Posterior vena cava (tissue), 2 donors: Measurements from ENCODE around the gene AKT1S1. TPM values are rescaled to one million over a fixed set of nuclear protein-coding genes. Genes with fewer than 3 reads are reported as not detected.
"Not testable (repeated sequence)": the region's sequence is repeated elsewhere in the genome, so short reads cannot be mapped to it uniquely, and the experiment has no call there.

ENCODE experiments used
- DNase-seq: peaks from one replicate; pipeline ENCODE4 v3.0.0-alpha.2; 2020; ENCODE audit warnings: low spot score
- intact Hi-C, 2 donors: fragments of 100-400 bp; cut with DNase I; formaldehyde crosslinking; loops; one replicate each; pipeline versions ENCODE4 v1.14.1 to v1.14.2; 2022 to 2023
- long read RNA-seq, 2 donors: library from polyadenylated mRNA; unstranded; transcript quantifications; one replicate each; pipeline ENCODE4 v2.0.0, GENCODE V29; 2020 to 2021
- total RNA-seq, 2 donors: library from RNA; stranded (reverse); fragmentation: NEBNext Ultra II Directional; extraction: Animal tissue kit (Norgen Biotek cat#: 25700); gene quantifications; one replicate each; pipeline ENCODE4 v1.2.1, GENCODE V29; 2021
- donor health status: DM: yes; HTN: yes; CAD: no.
- donor health status: DM: yes; HTN: yes; CAD: no.

Gene AKT1S1
- 10 to 100 TPM; 26.5 to 28.9 TPM for total RNA-seq
- long read RNA-seq, donor 1, partial matches to known transcripts: 0 of 1 reads
- long read RNA-seq, donor 1, other reads (novel, unspliced or antisense): 1 of 1 reads
- long read RNA-seq, donor 2, partial matches to known transcripts: 0 of 1 reads
- long read RNA-seq, donor 2, other reads (novel, unspliced or antisense): 0 of 1 reads

DNA sequence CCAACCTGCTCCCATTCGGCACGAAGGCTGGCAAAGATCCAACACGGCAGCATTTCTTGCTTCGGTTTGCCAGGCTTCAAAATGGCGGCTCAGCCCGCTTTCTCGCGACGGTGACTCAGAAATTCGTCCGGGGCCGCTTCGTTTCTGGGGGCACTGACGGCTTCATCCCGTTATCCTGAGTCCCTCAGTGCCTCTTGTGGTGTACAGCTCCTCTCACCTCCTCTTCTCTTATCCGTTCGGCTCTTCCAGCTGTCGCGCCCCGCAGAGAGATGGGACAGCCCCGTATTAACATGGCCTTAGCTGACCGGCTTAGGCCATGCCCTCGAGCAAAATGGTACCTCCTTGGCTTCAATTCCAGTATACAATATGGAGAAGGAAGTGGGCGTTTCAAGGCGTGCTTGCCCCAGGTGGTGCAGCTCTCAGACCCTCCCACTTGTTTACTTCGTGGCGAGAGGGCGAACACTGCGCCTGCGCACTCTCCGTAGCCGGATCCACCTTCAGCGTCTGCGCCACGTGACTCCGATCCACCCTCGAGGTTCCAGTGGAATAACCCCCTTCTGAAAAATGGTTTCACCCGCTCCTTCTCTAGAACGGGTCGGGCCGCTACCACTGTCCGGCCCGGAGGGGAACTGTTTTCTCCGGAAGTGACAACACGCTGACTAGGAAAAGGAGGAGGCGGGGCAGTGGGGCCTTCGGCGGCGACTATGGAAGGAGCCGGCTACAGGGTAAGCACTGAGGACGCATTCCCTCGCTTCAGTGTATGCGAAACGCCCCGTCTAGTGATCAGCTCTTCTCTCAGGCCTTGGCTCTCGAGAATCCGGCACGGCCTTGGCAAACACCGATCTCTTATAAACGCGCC lies at the start of gene AKT1S1, which contains the start of gene TBC1D17:
Gene AKT1S1, minus strand, starts transcription at position 336 of the 859 bp plus-strand sequence. CDS start 4,060 bp downstream, outside the sequence.
Gene TBC1D17, plus strand, starts transcription at position 683 of the 859 bp plus-strand sequence. Its CDS starts 22 bp downstream, at position 705.
- intact Hi-C loops: no loop called here

DNA sequence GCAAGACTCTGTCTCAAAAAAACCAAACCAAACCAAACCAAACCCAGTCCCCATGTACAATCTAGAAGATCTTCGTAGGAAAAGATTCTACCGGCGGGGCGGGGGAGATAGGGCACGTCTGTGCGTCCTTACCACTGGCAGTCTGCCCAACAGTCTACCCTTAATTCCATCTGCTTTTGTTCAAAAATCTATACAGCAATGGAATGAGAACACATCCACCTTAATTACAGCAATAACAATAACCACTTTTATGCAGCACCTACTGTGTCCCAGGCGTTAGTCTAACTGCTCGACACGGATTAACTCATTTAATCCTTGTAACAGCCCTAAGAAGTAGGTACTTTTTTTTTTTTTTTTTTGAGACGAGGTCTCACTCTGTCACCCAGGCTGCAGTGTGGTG lies 49.4 kb upstream of the AKT1S1 start:
- intact Hi-C loops: no loop called here
- DNase-seq: no peak

More for the DNA sequence above, at the start of gene AKT1S1, which contains the start of gene TBC1D17:
- peak; percentile 100 for DNase-seq

DNA sequence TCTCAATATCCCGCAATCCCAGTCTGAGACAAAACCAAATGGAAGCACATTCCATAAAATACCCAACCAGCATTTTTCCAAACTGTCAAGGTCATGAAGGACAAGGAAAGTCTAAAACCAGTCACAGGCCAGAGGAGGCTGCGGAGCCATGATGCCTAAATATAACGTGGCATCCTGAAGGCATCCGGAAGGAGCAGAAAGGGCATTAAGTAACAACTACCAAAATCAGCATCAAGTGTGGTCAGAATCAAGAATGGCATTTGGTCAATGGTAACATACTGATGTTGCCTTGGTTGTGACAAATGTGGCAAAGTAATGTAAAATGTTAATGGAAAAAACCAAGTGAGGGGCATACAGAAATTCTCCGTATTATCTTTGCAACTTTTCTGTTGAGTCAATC lies 48.3 kb upstream of the AKT1S1 start:
- intact Hi-C loops: no loop called here
- no peak for DNase-seq

DNA sequence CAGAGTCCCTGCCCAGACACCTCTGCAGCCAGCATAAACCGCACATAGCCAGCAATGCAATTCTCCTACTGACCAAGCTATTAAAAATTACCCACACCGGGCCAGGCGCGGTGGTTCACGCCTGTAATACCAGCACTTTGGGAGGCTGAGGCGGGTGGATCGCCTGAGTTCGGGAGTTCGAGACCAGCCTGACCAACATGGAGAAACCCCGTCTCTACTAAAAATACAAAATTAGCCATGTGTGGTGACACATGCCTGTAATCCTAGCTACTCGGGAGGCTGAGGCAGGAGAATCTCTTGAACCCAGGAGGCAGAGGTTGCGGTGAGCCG lies 47.7 kb upstream of the AKT1S1 start:
- DNase-seq, intact Hi-C loops: not testable (repeated sequence)

DNA sequence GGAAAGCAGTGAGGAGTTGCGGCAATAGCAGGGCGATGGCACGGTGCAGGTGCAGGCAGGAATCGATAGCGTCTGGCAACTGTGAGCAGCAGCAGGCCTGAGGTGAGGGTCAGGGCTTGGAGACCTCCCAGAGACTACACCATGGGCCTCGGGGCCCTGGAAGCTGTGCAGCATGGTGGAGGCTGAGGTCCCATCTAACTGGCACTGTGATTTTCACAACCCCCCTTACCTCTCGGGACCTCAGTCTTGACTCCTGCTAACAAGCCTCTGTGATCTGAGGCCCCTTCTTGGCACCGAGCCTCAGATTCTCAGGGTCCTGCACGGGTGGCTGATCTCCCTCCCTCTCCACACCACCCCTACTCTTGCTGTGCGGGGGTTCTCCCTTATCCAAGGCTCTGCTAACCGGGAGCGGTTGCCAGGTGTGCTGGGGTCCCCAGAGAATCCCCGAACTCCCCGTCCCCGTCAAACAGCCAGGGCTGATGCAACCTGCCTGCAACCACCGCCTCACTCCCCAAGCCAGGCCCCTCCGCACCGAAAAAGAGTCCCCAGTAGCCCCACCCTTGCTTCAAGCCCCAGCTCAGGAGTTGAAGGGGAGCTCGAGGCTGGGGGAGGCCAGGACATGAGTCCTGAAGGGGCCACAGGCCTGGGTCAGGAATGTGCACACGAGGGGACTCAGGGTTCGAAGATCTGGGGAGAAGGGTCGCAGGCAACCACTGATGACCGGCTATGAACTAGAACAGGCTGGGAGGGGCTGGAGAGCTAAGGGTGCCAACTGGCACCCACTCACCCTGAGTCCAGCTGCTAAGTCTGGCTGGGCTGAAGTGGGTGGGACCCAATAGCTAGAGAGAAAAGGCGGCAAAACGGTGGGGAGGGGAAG lies 47.1 kb upstream of the AKT1S1 start:
- DNase-seq: no peak
- intact Hi-C loops: no loop called here

DNA sequence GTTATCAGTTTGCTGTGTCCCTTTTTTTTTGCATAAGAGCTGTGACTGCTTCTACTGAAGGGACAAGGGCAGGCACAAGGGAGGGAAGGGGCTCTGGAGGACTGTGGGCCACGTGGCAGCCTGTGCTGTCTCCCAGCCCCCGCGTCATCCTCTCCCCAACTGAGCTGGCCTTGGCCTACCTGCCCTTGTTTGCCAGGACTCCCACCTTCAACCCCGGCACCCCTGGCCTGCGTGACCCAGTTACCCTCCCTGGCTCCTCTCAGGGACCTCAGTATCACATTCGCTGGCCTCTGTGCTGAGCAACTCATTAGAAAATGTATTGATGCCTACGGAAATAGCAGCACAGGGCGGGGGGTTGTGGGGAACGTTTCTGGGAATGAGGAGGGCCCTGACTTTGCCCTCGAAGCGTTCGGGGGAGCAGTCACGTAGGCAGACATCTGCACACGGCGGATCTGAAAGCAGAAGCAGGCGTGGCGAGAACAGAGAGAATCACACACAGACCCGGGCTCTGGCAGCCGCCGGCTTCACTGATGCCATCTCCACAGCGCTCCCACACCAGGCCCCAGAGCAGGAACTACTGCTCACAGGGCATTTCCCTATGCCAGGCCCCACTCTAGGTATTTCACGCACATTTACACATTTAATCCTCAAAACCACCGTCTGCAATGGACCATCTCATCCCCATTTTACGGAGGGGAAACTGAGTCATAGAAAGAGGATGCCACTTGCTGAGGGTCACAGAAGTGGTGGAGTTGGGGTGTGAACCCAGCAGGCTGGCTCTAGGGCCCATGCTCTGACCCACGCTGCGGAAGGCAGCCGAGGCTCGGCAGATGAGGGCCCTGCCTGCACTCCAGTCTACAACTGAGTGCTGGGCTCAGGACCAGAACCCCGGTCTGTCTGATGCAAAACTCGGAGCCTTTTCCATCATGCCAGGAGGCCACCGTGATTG lies 46.2 kb upstream of the AKT1S1 start:
- peak; percentile 88 for DNase-seq
- intact Hi-C loops: no loop called here

DNA sequence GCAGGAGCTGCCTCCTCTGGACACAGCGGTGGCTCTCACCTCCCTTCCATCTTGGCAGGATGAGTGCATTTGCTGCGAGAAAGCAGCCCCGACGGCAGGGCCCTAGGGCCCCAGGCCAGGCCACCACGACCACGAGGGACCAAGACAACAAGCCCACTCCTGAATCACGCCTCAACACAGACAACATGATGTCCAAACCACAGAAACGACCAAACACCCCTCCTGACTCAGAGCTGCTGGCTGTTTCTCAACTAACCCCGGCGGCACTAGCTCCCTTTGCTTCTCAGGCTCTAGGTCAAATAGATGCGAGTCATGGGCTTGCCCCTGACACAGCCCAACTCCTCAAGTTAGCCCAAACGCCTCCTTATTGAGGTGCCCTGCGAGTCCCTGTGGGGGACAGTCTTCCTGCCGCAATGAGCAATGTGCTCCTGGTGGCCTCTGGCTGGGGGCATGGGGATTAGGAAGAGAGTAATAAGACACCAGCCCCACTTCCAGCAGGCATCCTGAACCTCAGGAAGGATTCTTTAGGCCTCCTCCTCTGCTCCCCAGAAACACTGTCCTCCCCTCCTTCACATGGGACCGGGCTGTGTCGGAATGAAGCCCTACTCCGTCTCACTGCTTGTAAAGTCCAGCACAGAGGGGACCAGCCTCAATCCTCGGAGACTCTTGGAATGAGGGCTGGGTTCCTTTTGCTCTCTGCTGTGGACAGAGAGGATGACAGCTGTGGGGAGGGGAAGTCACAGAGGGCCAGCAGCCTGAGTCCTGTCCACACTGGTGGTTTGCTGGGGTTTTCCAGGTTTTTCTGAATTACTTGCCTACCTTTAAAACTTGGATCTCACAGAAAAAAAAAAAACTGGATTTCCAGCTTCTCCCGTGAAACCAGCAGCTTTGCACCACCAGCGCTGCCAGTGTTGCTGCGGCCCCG lies 45.0 kb upstream of the AKT1S1 start:
- intact Hi-C loops: no loop called here
- no peak for DNase-seq

DNA sequence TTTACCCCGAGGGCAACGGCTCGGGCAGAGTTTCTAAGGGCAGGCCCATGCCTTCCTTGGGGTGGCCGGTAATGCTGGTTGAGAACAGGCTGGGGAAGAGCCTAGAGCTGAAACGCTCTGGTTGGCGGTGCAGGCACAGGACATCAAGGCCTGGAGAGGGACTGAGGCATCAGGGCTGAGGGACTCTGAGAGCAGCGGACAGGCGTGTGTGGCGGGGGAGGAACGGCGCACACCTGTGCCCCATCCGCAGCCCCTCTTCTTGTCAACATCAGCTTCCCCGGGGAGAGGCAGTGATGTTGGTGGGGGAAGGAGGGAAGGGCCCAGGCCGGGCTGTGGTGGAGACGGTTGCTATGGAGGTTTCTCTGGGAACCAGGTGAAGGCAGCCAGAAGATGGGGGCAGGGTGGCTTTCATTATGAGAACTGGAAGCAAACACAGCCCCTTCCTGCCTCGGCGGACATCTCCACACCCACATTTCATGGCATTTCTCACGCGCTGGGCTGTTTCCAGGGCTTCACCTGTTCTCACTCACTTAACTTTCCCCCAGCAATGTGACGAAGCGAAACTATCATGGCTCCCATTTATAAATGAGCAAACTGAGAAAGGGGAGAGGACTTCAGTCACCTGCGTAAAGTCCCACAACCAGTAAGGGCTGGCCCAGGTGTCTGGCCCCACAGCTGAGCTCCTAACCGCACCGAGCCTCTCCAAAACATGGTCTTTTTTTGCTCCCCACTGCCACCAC lies 43.6 kb upstream of the AKT1S1 start:
- DNase-seq: no peak

DNA sequence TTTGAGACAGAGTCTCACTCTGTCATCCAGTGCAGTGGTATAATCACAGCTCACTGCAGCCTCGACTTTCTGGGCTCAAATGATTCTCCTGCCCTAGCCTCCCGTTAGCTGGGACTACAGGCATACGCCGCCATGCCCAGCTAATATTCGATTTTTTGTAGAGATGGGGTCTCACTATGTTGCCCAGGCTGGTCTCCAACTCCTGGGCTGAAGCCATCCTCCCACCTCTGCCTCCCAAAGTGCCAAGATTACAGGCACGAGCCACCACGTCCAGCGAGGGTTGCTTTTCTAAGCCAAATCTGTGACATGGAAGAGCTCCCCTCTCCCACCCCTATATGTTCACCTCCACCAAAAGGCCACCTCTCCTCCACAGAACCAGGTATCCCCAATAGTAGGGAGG lies 40.9 kb upstream of the AKT1S1 start:
- intact Hi-C loops: no loop called here
- DNase-seq: no peak

More for the DNA sequence above, 43.6 kb upstream of the AKT1S1 start:
- intact Hi-C loops: no loop called here

DNA sequence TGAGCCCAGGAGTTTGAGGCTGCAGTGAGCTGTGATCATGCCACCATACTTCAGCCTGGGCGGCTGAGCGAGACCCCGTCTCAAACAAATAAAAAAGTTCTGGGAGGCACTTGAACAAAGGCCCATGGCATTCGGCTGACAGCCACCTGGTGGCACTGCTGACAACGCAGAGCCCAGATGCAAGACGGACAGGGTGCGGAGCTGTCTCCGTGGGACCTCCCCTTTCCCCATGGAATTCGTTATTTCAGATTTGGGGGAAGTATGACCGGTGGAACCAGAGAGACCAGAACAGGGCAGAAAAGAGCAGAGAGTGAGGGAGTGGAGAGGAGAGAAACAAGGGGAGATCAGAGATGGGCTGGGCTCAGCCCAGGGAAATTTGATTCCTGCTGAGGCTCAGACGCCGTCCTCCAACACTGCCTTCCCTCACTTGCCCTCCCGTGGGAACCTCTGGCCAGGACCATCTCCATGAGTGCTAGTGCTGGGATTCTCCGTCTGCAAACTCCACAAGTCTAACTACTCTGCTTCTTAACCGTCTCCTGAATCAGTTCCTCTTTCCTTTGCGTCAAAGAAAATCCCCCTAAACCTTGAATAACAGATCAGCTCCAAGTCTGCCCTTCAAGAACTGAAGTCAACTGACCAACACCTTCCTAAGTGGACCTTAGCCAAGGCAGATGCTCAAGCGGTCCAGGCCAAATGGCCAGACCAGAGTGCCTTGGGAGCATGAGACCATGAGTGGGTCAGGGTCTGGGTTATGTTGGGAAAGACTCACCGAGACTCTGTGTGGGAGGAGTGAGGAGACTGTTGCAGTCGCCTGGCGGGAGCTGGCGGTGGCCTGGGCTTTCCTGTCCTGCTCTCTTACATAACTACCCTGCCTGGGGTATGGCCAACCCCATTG lies 39.9 kb upstream of the AKT1S1 start:
- intact Hi-C loops: no loop called here
- DNase-seq: no peak

DNA sequence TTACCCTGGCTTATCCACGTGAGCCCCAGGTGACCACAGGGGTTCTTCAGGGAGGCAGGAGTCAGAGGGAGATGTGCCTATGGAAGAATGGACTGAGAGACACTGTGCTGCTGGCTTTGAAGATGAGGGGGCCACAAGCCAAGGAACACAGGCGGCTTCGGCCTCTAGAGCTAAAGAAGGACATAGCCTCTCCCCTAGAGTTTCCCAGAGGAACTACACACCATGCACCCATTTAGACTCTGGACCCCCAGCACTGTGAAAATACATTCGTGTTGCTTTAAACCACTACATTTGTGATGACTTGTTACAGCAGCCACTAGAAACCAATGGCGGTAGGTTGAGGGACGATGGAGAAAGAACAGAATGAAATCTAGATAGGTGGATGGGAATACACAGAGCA lies 38.1 kb upstream of the AKT1S1 start:
- intact Hi-C loops: no loop called here
- no peak for DNase-seq

DNA sequence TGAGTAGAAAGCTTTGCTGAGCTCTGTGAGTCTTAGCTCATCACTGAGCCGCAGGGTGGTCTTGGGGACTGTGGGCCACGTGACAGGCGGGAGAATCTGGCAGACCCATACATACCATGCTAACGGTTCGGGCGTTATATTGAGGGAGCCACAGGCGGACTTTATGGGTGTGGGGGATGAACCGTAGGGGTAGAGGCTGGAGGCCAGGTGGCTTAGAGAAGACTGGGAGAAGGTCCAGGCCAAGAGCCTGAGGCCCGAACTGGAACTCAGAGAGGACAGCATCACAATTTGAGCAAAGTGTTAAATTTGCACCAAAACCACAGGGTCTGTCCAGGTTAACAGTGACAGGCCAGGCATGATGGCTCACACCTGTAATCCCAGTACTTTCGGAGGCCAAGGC lies 36.6 kb upstream of the AKT1S1 start:
- intact Hi-C loops: no loop called here
- no peak for DNase-seq

DNA sequence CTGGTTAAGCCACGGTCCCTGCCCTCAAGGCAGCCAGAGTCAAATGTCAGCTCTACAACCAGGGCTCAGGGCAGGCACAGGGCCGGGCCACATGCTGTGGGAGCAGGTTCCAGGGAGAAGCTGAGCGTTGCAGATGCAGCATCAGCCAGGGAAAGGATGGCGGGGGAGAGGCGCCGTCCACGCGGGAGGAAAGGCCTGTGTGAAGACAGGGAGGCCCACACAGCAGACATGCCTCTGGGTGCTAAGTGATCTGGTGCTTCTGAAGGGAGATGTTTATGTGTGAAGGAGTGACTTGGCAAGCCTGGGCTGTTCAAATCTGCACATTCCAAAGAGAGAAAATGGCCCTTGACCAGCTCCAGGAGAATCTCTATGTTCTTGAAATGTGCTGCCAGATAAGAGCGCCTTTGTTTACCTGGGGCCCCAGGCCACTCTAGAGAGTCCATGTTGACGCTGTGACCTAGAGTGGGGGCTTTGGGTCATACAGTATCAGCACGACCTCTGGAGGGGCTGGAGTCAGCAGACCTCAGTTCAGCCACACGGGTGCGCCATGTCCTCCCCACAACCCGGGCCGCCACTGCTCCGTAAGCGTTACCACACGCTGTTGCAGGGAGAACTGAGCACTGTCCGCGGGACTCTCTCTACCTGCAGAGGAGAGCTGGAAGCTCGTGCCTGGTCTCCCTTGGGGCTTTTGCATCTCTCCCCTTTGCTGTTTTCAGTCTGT lies 36.0 kb upstream of the AKT1S1 start:
- DNase-seq: no peak
- intact Hi-C loops: no loop called here

DNA sequence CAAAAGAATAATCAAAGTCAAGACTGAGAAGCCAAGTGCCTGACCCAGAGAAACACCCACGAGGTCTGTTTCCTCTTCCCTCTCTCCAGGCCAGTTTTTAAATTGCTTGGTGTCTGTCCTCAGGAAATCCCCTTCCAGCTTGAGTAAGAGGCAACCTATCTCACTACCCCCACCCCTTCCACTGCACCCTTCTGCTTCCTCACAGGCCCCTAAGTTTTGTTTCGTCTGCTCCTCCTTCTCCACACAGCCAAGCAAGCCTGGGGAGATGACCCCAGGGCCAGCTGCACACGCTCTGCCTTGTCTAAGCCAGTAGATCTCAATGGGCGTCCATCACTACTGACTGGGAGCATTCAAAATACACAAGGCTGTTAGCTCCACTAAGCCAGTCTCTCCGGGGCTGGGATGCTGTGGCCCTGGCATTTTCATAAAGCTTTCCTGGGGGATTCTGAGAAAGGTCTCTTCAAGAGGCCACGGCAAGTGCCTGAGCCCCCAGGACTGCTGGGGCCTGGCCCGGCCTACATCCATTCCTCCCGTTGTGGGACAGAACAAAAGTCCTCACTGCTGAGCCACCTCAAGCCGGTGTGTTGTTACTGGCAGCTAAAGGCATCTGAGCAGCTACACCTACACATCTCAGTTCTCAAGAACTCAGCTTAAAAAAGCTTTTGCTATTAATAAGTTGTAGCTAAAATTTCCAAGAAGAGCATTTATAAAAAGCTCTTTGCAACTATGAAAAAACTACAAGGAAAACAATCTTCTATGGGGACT lies 34.4 kb upstream of the AKT1S1 start:
- DNase-seq: no peak
- intact Hi-C loops: no loop called here

DNA sequence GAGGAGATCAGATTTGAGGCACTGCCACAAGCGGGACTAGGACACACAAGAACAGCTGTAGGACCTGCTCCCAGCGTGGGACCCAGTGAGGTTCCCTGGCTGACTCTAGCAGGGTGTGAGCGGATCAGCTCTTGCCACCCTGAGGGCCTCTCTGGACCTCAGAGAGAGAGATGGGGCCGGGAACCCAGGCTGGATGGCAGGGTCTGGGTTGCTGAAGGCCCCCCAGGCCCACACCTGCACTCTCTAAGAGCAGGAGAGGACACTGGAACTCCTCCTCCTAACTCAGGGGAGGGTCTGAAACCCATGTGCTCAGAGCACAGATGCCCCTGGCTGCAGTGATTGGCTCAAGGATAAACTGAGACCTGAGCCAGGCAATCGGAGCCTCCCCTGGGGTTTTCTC lies 33.0 kb upstream of the AKT1S1 start:
- no peak for DNase-seq
- intact Hi-C loops: no loop called here
